Measurements from ENCODE around the gene SULT4A1.

DNA sequence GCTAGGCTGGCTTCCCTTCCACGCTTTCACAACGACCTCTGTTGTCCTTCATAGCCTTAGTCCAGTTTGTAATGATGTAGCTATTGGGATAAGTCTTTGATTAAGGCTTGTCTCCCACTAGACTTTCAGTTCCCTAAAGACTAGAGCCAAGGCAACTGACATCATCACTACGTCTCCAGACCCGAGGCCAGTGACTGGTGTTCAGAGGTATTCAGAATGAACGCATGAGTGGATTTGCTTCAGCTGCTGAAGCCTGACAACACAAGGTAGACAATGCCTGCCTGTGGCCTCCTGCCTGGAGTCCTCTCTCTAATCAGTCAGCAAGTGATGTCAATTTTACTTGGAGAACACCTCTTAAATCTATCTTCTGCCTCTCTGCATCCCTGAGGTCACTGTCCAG lies 63.8 kb downstream of the SULT4A1 start:
- TF ChIP-seq, protein P1, sequence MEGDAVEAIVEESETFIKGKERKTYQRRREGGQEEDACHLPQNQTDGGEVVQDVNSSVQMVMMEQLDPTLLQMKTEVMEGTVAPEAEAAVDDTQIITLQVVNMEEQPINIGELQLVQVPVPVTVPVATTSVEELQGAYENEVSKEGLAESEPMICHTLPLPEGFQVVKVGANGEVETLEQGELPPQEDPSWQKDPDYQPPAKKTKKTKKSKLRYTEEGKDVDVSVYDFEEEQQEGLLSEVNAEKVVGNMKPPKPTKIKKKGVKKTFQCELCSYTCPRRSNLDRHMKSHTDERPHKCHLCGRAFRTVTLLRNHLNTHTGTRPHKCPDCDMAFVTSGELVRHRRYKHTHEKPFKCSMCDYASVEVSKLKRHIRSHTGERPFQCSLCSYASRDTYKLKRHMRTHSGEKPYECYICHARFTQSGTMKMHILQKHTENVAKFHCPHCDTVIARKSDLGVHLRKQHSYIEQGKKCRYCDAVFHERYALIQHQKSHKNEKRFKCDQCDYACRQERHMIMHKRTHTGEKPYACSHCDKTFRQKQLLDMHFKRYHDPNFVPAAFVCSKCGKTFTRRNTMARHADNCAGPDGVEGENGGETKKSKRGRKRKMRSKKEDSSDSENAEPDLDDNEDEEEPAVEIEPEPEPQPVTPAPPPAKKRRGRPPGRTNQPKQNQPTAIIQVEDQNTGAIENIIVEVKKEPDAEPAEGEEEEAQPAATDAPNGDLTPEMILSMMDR (IDR thresholded peaks at IDR 0.05; ENCODE audit: insufficient read depth, low read depth, low read length): no peak
- no peak for TF ChIP-seq EZH2 (IDR thresholded peaks at IDR 0.05; ENCODE audit: insufficient read depth, low read length)
